ENCODE measurements around the gene LCLAT1.
"Not testable (repeated sequence)": the region's sequence is repeated elsewhere in the genome, so short reads cannot be mapped to it uniquely, and the experiment has no call there.

Gene LCLAT1

DNA sequence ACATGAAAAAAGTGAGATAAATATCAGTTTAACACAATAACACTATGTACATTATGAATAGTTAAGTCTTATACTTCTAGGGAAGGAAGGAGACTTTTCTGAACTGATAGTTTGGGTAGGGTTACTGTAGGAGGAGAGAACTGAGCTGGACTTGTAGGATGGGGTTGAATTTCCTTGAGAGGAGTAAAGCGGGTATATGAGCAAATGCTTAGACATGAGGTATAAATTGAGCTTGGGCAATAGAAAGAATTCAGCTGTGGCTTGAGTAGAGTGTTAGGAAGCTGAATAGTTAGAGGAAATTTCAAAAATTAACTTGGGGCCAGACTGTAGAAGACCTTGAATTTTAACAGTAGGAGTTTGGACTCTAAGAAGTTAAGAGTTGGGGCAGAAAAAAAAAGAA is 45.1 kb downstream of the LCLAT1 start:
- no peak for DNase-seq

- no peak for DNase-seq
These were observed 45.6 kb downstream of the LCLAT1 start for GRCh38 chr2:30492619-30493018.

GRCh38 chr2:30493440-30493839 is 46.4 kb downstream of the LCLAT1 start:
- no peak for DNase-seq

GRCh38 chr2:30495896-30496295 is 48.9 kb downstream of the LCLAT1 start:
- DNase-seq, result not testable (repeated sequence)

DNA sequence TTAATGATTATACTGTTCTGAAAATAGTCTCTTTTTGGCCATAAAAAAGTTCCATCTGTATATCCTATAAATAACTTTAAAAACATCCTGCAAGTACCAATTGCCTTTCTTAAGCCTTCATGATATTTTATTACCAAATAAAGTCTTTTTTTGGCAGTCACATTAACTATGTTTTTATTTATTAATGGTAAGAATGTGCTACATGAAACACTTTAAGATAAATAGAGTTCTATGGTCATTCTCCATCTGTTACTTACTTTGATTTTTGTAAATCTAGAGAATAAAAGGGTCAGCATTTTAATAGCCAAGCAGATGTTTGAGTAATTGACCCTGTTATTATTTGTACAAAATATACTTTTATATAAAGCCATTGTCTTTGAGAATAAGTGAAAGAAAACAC is 52.6 kb downstream of the LCLAT1 start:
- DNase-seq, result no peak

DNA sequence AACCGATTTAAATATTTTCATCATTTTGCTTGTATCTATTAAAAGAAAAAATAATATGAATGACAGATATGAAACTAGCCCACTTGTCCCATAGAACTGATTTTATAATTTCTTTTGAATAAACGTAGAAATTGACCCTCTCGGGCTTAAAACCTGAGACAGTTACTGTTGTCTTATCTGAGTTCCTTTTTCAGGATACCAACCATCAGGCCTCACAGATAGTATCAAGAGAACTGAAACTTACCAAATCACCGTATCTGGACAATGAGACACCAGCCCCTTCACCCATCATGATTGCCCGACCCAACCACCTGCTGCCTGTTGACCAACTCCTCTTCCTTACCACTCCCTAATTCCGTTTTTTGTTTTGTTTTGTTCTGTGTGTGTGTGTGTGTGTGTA is 53.7 kb downstream of the LCLAT1 start:
- DNase-seq, result no peak

DNA sequence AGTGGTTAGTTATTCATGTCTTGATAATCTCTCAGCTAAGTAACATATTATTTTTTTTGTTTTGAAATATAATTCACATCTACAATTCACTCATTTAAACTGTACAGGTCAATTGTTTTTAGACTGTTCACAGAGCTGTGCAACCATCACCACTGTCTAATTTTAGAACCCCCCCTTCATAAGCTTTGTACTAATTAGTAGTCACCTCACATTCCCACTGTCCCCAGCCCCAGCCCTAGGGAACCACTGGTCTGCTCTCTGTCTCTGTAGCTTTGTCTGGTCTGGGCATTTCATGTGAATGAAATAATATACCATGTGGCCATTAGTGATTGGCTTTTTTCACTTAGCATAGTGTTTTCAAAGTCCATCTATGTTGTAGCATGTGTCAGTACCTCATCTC is 55.3 kb downstream of the LCLAT1 start:
- no peak for DNase-seq

DNA sequence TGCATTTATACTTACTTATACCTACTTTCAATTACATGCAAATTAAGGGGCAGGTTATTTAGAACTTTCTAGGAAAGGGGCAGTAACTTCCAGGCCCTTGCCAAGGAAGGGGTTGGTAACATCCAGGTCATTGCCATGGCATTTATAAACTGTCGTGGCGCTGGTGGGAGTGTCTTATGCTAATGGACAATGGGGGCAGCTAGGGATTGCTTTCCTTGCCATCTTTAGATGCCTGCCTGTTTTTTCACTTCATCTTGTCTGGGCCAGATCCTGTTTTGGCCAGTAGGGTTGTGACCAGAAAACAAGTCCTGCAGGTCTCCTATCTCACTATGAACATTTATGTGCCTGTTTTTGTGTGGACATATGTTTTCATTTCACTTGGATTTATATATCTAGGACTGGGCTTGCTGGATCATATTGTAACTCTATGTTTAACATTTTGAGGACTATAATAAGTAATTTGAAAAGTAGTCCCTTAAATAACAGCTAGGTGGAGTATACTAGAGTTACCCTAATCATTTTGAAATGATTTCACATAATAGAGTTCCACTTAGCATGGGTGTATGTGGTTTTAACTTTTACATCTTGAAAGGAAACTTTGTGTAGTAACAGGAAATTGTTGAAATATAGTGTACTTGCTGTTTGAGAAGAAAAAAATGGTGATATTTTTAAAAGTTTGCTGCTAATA is 56.1 kb downstream of the LCLAT1 start:
- DNase-seq, result no peak

DNA sequence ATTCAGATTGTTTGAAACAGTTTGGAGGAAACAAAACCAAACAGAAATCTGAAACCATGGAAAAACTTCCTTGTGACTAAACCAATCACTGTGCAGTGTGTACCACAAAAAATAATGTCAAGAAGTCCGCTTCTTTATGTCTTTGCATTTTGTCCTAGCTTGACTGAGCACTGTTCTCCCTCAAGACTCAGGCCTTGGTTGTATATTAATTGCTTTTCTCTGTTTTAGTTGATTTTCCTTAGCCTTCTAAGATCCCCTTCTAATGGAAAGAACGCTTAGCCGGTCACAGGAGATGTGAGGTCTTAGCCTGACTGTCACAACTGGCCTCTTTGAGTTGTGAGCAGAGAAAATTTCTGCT is 56.6 kb downstream of the LCLAT1 start:
- DNase-seq, result no peak

GRCh38 chr2:30504731-30505130 is 57.7 kb downstream of the LCLAT1 start:
- no peak for DNase-seq

GRCh38 chr2:30505500-30506180 is 58.6 kb downstream of the LCLAT1 start:
- DNase-seq, result no peak

- not testable (repeated sequence) for DNase-seq
These were observed 60.4 kb downstream of the LCLAT1 start for GRCh38 chr2:30507460-30507859.

- DNase-seq, result no peak
These were observed 62.7 kb downstream of the LCLAT1 start for GRCh38 chr2:30509716-30510115.

DNA sequence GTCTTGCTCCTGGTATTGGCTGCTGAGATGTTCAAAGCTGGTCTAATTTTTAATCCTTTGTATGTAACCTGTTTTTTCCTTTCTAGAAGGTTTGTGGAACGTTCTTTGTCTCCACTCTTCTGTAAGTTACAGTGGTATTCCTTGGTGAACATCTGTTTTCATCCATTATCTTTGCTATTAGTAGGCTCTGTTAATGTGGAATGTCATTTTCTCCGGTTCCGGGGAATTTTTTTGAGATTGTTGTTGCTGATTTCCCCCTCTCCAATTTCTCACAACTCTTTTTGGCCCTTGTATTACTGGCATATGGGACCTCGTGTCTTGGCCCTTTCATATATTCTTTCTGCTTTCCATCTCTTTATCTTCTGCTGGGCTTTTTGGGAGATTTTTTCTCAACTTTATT is 63.4 kb downstream of the LCLAT1 start:
- DNase-seq, result no peak

DNA sequence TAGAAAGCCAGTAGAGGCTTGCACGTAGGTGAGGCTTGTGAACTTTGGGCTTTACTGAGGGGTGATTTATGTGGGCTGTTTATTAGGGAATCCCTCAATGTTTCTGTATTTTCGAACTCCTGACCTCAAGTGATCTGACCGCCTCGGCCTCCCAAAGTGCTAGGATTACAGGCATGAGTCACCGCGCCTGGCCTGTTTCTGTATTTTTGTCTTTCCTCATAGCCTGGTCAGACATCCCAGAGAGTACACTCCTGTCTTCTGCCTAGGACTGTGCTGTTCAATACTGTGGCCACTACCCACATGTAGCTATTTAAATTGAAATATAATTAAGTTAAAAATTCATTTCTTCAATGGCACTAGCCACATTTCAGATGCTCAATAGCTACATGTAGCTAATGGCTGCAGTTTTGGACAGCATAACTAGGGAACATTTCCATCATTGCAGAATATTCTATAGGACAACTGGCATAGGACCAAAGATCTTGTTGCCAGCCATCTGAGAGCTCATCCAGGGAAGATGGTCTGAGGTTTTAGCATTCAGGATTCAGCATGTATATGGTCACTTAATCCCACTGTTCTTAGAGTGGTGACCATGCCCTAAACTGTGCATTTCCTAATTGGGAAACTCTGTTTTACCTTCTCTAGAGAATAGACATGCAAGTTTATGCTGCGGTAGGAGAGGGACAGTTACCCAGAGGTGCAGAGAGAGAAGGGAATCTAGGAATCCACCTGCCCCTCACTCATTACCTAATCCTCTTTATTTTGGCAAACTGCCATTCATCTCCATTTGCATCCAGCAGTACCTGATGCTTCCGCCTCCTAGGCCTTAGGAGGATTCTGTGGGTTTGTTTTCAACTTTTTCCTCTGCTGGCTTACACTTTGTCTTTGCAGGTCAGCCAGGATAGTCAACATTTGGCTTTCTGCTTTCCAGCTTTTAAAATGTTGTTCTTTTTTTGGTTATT is 64.4 kb downstream of the LCLAT1 start:
- no peak for DNase-seq

DNA sequence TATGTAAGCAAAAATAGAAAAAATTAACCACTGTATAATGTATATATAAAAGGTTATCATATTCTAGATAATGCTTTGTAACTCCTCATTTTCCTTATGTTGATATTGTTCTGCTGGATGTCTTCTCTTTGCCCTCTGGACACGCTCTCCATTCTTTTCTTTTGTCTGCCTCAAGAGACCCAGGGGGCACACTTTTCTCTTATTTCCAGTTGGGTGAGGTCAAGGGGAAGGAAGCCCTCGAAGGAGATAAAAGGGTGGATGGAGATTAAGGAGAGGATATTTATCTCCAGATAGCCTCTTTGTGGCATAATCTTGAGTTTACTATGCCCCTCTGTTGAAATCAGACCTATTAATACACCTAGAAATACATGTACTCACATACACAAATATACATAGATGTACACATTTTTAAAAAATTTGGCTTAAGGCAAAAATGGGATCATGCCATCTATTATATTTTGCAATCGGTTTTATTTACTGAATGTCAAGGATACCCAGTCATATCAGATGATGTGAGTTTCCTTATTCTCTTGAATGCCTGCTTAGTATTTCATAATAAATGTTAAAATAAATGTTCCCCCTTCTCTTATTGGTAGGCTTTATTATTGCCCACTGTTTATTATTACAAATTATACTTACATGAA is 65.3 kb downstream of the LCLAT1 start:
- DNase-seq, result no peak

DNA sequence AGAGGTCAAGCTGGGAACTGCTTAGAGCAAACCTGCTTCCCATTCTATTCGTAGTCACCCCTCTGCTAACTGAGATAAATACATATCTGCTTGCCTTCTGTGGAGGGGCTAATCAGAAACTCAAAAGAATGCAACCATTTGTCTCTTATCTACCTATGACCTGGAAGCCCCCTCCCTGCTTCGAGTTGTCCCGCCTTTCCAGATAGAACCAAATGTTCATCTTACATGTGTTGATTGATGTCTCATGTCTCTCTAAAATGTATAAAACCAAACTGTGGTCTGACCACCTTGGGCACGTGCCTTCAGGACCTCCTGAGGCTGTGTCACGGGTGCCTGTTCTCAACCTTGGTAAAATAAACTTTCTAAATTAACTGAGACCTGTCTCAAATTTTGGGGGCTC is 66.6 kb downstream of the LCLAT1 start:
- DNase-seq, result not testable (repeated sequence)

GRCh38 chr2:30514134-30514847 is 67.2 kb downstream of the LCLAT1 start:
- no peak for DNase-seq

- no peak for DNase-seq
These were observed 67.9 kb downstream of the LCLAT1 start for GRCh38 chr2:30514848-30515435.

DNA sequence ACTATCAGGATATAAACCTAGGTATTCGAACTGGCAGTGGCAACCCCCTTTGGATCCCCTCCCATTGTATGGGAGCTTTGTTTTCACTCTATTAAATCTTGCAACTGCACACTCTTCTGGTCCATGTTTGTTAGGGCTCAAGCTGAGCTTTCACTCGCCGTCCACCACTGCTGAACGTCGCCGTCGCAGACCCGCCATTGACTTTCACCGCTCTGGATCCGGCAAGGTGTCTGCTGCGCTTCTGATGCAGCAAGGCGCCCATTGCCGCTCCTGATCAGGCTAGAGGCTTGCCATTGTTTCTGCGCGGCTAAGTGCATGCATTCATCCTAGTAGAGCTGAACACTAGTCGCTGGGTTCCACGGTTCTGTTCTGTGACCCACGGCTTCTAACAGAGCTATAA is 69.1 kb downstream of the LCLAT1 start:
- DNase-seq, result no peak

GRCh38 chr2:30519796-30520195 is 72.8 kb downstream of the LCLAT1 start:
- no peak for DNase-seq

- no peak for DNase-seq
These were observed 75.4 kb downstream of the LCLAT1 start for GRCh38 chr2:30522421-30522820.

All from activated gamma-delta T cell treated with Interleukin-2 at 50 U/mL for 16 hours (primary cell).